Activated CD4-positive, alpha-beta T cell treated with anti-CD3 and anti-CD28 coated beads, Interleukin-2, amount 50 U/mL, for 16 hours (primary cell): ENCODE results near the gene EXOC7.
A peak's percentile ranks its signal among the peaks of the same experiment; 100 is the strongest.

ENCODE experiments used
- DNase-seq: peaks from one replicate; pipeline ENCODE4 v3.0.0-alpha.2; 2020

Gene EXOC7

GRCh38 chr17:76103274-76104139, at the start of gene EXOC7:
Gene EXOC7 (minus strand): TSS chr17:76103787. CDS start chr17:76103692, 95 bp downstream.
- peak; percentile 95 for DNase-seq

GRCh38 chr17:76153202-76153601, 49.6 kb upstream of the EXOC7 start:
- DNase-seq = no peak

- no peak for DNase-seq
Measured at GRCh38 chr17:76152591-76152990, 49.0 kb upstream of the EXOC7 start.

- no peak for DNase-seq
Measured at GRCh38 chr17:76151896-76152454, 48.4 kb upstream of the EXOC7 start.

GRCh38 chr17:76150712-76151622, 47.4 kb upstream of the EXOC7 start:
- no peak for DNase-seq

GRCh38 chr17:76149214-76149613, 45.6 kb upstream of the EXOC7 start:
- DNase-seq = no peak

GRCh38 chr17:76148015-76148326, 44.4 kb upstream of the EXOC7 start:
- DNase-seq = no peak

- DNase-seq = no peak
Measured at GRCh38 chr17:76147211-76148014, 43.8 kb upstream of the EXOC7 start.

GRCh38 chr17:76146053-76146851, 42.7 kb upstream of the EXOC7 start:
- no peak for DNase-seq

- peak; percentile 35 for DNase-seq
Measured at GRCh38 chr17:76145231-76146052, 41.9 kb upstream of the EXOC7 start.

GRCh38 chr17:76142585-76143041, 39.0 kb upstream of the EXOC7 start:
- no peak for DNase-seq

- DNase-seq = no peak
Measured at GRCh38 chr17:76142039-76142584, 38.5 kb upstream of the EXOC7 start.

GRCh38 chr17:76141212-76142038, 37.8 kb upstream of the EXOC7 start, which contains the start of gene FOXJ1:
Gene FOXJ1 (minus strand): TSS chr17:76141245. CDS start chr17:76140395, 850 bp downstream.
- DNase-seq = peak; percentile 93

GRCh38 chr17:76140661-76141211, 37.1 kb upstream of the EXOC7 start:
- no peak for DNase-seq

- DNase-seq = no peak
Measured at GRCh38 chr17:76139801-76140660, 36.4 kb upstream of the EXOC7 start.

GRCh38 chr17:76138896-76139752, 35.5 kb upstream of the EXOC7 start:
- no peak for DNase-seq
